ENCODE results near the gene BUB1.
"Not testable (repeated sequence)": the region's sequence is repeated elsewhere in the genome, so short reads cannot be mapped to it uniquely, and the experiment has no call there.

The BUB1 gene

GRCh38 chr2:110714452-110715224 is 36.8 kb upstream of the BUB1 start:
- Histone ChIP-seq H3K4me1 (ENCODE audit: control insufficient read depth, insufficient read depth, low read length) (no peaks in the 10 kb centered on the region), H3K27ac (ENCODE audit: insufficient read depth, low read depth, low read length, poor library complexity, severe bottlenecking) (no peak overlapping the region), H3K27me3 (ENCODE audit: control insufficient read depth, insufficient read depth, low read length, poor library complexity, severe bottlenecking) (no peaks in the 10 kb centered on the region), H3K4me3 (ENCODE audit: insufficient read depth, low read depth, low read length) (no peak overlapping the region), H3K9me3 (ENCODE audit: control insufficient read depth, low read length) (no peaks in the 10 kb centered on the region), H3K36me3 (ENCODE audit: control insufficient read depth, insufficient read depth, low read length) (no peaks in the 10 kb centered on the region)
- 92 to 94% methylated on average over 6 of the region's 6 CpGs for WGBS, 2 experiments

GRCh38 chr2:110713513-110714362 is 35.9 kb upstream of the BUB1 start:
- Histone ChIP-seq H3K36me3 (ENCODE audit: control insufficient read depth, insufficient read depth, low read length) (no peaks in the 10 kb centered on the region), H3K4me1 (ENCODE audit: control insufficient read depth, insufficient read depth, low read length) (no peaks in the 10 kb centered on the region), H3K4me3 (ENCODE audit: insufficient read depth, low read depth, low read length) (no peak overlapping the region), H3K27me3 (ENCODE audit: control insufficient read depth, insufficient read depth, low read length, poor library complexity, severe bottlenecking) (no peaks in the 10 kb centered on the region), H3K9me3 (ENCODE audit: control insufficient read depth, low read length) (no peaks in the 10 kb centered on the region), H3K27ac (ENCODE audit: insufficient read depth, low read depth, low read length, poor library complexity, severe bottlenecking) (no peak overlapping the region)
- WGBS, 2 experiments = 94% methylated on average over 6 of the region's 6 CpGs

- Histone ChIP-seq H3K9me3 (ENCODE audit: control insufficient read depth, low read length) (no peaks in the 10 kb centered on the region), H3K4me3 (ENCODE audit: insufficient read depth, low read depth, low read length) (no peak overlapping the region), H3K4me1 (ENCODE audit: control insufficient read depth, insufficient read depth, low read length) (no peaks in the 10 kb centered on the region), H3K27ac (ENCODE audit: insufficient read depth, low read depth, low read length, poor library complexity, severe bottlenecking) (no peak overlapping the region), H3K27me3 (ENCODE audit: control insufficient read depth, insufficient read depth, low read length, poor library complexity, severe bottlenecking) (no peaks in the 10 kb centered on the region), H3K36me3 (ENCODE audit: control insufficient read depth, insufficient read depth, low read length) (no peaks in the 10 kb centered on the region)
- 97 to 100% methylated on average over 1 of the region's 1 CpG for WGBS, 2 experiments
These were observed 34.9 kb upstream of the BUB1 start for GRCh38 chr2:110712737-110713136.

- no peaks in the 10 kb centered on the region for H3K36me3 ChIP-seq (ENCODE audit: control insufficient read depth, insufficient read depth, low read length)
- H3K27ac ChIP-seq (ENCODE audit: insufficient read depth, low read depth, low read length, poor library complexity, severe bottlenecking) = no peak overlapping the region
- no peaks in the 10 kb centered on the region for H3K27me3 ChIP-seq (ENCODE audit: control insufficient read depth, insufficient read depth, low read length, poor library complexity, severe bottlenecking)
- WGBS, 2 experiments = 84 to 92% methylated on average over 1 of the region's 1 CpG
- H3K9me3 ChIP-seq (ENCODE audit: control insufficient read depth, low read length) = no peaks in the 10 kb centered on the region
- no peak overlapping the region for H3K4me3 ChIP-seq (ENCODE audit: insufficient read depth, low read depth, low read length)
- no peaks in the 10 kb centered on the region for H3K4me1 ChIP-seq (ENCODE audit: control insufficient read depth, insufficient read depth, low read length)
These were observed 30.6 kb upstream of the BUB1 start for GRCh38 chr2:110708455-110708854.

- H3K4me3 ChIP-seq (ENCODE audit: insufficient read depth, low read depth, low read length) = no peak overlapping the region
- no peaks in the 10 kb centered on the region for H3K9me3 ChIP-seq (ENCODE audit: control insufficient read depth, low read length)
- no peaks in the 10 kb centered on the region for H3K36me3 ChIP-seq (ENCODE audit: control insufficient read depth, insufficient read depth, low read length)
- H3K27me3 ChIP-seq (ENCODE audit: control insufficient read depth, insufficient read depth, low read length, poor library complexity, severe bottlenecking) = no peaks in the 10 kb centered on the region
- no CpG with 5 or more reads among the region's 1 CpG for WGBS, 2 experiments
- no peak overlapping the region for H3K27ac ChIP-seq (ENCODE audit: insufficient read depth, low read depth, low read length, poor library complexity, severe bottlenecking)
- no peaks in the 10 kb centered on the region for H3K4me1 ChIP-seq (ENCODE audit: control insufficient read depth, insufficient read depth, low read length)
These were observed 29.6 kb upstream of the BUB1 start for GRCh38 chr2:110707386-110707965.

GRCh38 chr2:110702514-110703380 is 24.9 kb upstream of the BUB1 start:
- Histone ChIP-seq H3K4me3 (ENCODE audit: insufficient read depth, low read depth, low read length) (no peak overlapping the region), H3K36me3 (ENCODE audit: control insufficient read depth, insufficient read depth, low read length) (no peaks in the 10 kb centered on the region), H3K27me3 (ENCODE audit: control insufficient read depth, insufficient read depth, low read length, poor library complexity, severe bottlenecking) (no peaks in the 10 kb centered on the region), H3K4me1 (ENCODE audit: control insufficient read depth, insufficient read depth, low read length) (no peaks in the 10 kb centered on the region), H3K27ac (ENCODE audit: insufficient read depth, low read depth, low read length, poor library complexity, severe bottlenecking) (no peak overlapping the region), H3K9me3 (ENCODE audit: control insufficient read depth, low read length) (no peaks in the 10 kb centered on the region)
- 39% methylated on average over 2 of the region's 2 CpGs; no CpG with 5 or more reads in 1 of the 2 experiments for WGBS, 2 experiments

- WGBS, 2 experiments = no CpG with 5 or more reads among the region's 6 CpGs
- not testable (repeated sequence) for H3K9me3 ChIP-seq (ENCODE audit: control insufficient read depth, low read length); H3K27me3 ChIP-seq (ENCODE audit: control insufficient read depth, insufficient read depth, low read length, poor library complexity, severe bottlenecking); H3K4me1 ChIP-seq (ENCODE audit: control insufficient read depth, insufficient read depth, low read length); H3K36me3 ChIP-seq (ENCODE audit: control insufficient read depth, insufficient read depth, low read length); H3K27ac ChIP-seq (ENCODE audit: insufficient read depth, low read depth, low read length, poor library complexity, severe bottlenecking); H3K4me3 ChIP-seq (ENCODE audit: insufficient read depth, low read depth, low read length)
These were observed 20.4 kb upstream of the BUB1 start for GRCh38 chr2:110698253-110698652.

GRCh38 chr2:110695146-110695898 is 17.5 kb upstream of the BUB1 start:
- H3K27me3 ChIP-seq (ENCODE audit: control insufficient read depth, insufficient read depth, low read length, poor library complexity, severe bottlenecking); H3K4me3 ChIP-seq (ENCODE audit: insufficient read depth, low read depth, low read length); H3K9me3 ChIP-seq (ENCODE audit: control insufficient read depth, low read length); H3K4me1 ChIP-seq (ENCODE audit: control insufficient read depth, insufficient read depth, low read length); H3K27ac ChIP-seq (ENCODE audit: insufficient read depth, low read depth, low read length, poor library complexity, severe bottlenecking); H3K36me3 ChIP-seq (ENCODE audit: control insufficient read depth, insufficient read depth, low read length): not testable (repeated sequence)
- 33 to 56% methylated on average over 4 of the region's 5 CpGs for WGBS, 2 experiments

GRCh38 chr2:110691612-110692258 is 13.9 kb upstream of the BUB1 start:
- 94% methylated on average over 11 of the region's 11 CpGs for WGBS, 2 experiments
- no peak overlapping the region for H3K27ac ChIP-seq (ENCODE audit: insufficient read depth, low read depth, low read length, poor library complexity, severe bottlenecking)
- H3K27me3 ChIP-seq (ENCODE audit: control insufficient read depth, insufficient read depth, low read length, poor library complexity, severe bottlenecking) = no peaks in the 10 kb centered on the region
- H3K9me3 ChIP-seq (ENCODE audit: control insufficient read depth, low read length) = no peaks in the 10 kb centered on the region
- H3K36me3 ChIP-seq (ENCODE audit: control insufficient read depth, insufficient read depth, low read length) = no peaks in the 10 kb centered on the region
- peaks cover 9% of the 10 kb centered on the region for H3K4me1 ChIP-seq (ENCODE audit: control insufficient read depth, insufficient read depth, low read length)
- no peak overlapping the region for H3K4me3 ChIP-seq (ENCODE audit: insufficient read depth, low read depth, low read length)
